GM19324 (cell line): ENCODE data around the gene GSE1.

Source experiments
- ATAC-seq: cut with Tn5 transposase; IDR thresholded peaks from one replicate; pipeline ENCODE4 v1.9.1; 2021; ENCODE audit warnings: mild to moderate bottlenecking, moderate library complexity; ENCODE audit not compliant: unreplicated experiment, low FRiP score

The GSE1 gene

DNA sequence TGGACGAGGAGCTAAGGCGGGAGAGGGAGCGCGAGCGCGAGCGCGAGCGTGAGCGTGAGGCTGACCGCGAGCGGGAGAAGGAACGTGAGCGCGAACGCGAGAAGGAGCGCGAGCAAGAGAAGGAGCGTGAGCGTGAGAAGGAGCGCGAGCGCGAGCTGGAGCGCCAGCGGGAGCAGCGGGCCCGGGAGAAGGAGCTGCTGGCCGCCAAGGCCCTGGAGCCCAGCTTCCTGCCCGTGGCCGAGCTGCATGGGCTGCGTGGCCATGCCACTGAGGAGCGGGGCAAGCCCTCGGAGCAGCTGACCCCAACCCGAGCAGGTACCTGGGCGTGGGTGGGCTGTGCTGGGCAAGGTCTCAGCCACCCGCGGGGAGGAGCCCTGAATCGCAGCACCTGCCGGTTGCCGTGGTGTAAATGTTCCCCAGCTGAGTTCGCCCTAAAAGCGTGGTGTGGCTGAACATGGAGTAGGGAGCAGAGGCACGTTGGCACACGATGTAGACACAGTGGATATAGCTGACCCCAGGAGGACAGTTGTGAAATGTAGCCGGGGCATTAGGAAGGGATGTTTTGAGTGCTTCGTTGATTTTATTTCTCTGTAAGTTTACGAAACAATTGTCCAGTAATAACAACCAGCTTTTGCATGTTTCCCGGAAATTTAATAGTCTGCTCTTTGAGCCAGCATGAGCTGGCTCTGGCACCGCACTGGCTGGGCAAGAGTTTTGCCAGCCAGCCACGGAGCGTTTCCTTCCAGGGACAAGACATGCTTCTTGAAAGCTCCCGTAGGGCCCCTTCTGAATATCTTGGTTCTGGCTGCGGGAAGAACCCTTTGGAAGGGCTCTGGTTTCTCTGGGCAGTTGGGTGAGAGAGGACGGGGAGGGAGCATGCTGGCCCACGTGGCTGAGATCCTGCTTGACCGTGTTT lies 43.5 kb downstream of the GSE1 start:
- ATAC-seq = no peak

DNA sequence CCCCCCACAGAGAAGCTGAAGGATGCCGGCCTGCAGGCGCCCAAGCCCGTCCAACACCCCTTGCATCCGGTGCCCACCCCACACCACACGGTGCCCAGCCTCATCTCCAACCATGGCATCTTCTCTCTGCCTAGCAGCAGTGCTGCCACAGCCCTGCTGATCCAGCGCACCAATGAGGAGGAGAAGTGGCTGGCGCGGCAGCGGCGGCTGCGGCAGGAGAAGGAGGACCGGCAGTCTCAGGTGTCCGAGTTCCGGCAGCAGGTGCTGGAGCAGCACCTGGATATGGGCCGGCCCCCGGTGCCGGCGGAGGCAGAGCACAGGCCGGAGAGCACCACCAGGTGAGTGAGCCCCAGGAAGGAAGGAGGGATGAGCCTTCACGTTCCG lies 44.1 kb downstream of the GSE1 start:
- no peak for ATAC-seq

DNA sequence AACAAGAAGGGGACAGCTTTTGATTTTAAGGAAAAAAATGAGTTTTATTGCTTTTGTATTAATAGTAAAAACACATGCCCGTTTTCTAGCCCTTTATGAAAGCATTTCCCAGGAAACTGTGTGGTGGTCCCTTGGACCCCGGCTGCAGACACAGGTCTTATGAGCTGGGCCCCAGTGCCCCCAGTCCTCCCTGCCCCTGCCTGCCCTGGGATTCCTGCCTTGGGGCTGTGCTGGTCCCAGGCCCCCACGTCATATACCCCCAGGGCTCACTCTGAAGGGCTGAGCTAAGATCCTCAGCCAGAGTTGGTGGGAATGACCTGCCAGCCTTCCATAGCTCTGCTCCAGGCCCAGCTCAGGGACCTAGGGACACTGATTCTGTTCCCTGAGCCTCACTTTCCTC lies 44.9 kb downstream of the GSE1 start:
- no peak for ATAC-seq

DNA sequence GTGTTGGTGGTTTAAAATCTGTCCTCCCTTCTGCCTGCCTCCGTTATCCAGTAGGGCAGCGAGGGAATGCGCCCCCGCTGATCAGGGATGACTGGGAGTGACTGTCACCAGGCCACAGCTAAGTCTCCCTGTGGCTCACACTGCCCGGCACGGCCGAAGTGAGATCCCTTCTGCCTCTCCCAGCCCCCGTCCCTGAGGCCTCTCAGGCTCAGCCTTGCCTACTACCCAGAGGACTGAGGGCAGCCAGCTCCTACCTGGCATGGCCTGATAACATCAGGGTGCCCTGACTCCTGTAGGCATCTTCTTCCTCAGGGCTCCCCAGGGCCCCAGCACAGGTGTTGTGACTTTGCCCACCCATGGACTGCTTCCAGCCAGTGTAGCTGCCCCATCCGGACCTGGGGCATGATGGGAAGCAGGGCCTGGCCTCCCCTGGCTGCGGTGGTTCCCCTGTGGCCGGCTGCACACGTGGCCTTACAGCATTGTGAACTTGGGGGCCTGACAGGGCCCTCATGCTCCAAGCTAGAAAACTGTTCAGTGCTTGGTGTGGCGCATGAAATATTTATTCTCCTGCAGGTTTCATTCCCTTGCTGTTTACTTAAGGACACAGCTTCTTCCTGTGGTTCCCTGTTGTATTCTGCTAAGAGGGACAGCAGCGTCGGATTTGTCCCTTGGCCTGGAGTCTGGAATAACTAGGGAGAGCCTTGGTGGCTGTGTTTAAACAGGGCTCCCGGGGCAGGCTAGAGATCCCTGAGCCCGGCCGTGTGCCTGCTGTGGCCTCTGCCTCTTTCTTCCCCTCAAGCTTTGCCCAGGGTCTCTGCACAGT lies 45.6 kb downstream of the GSE1 start:
- ATAC-seq = no peak

DNA sequence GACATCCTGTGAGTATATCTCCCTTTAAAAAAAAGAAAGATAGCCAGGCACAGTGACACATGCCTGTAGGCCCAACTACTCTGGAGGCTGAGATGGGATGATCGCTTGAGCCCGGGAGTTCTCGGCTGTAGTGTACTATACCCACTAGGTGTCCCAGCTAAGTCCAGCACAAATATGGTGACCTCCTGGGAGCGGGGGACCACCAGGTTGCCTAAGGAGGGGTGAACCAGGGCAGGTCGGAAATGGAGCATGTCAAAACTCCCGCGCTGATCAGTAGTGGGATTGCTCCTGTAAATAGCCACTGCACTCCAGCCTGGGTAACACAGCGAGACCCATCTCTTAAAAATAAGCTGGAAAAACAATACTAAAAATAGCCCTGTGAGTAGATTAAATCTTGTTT lies 46.2 kb downstream of the GSE1 start:
- no peak for ATAC-seq

DNA sequence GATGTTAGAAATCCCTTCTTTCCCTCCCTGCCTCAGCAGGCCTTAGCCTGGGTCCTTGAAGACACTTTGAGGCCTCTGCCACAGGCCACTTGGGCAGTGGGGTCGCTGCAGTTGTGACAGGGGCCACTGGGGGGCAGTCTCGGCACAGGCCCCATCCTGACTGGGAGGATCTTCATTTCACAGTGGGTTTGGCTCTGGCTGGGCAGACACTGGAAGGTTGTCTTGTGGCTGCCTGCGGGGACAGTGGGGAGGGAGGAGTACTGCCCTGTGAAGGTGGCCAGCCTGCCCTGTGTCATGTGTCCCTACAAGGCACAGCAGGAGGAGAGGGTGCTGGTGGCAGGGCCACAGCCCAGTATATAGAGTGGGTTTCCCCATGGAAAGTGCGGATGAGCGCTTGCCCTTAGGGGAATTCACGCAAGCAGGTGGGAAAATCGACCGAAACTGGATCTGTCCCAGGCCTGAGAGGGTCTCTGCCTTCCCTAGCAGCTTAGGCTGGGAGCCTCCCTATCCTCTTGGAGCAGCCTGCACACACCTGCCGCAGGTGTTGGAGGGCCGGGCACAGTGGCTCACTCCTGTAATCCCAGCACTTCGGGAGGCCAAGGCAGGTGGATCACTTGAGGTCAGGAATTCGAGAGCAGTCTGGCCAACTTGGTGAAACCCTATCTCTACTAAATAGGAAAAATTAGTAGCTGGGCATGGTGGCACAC lies 46.8 kb downstream of the GSE1 start:
- ATAC-seq = no peak

DNA sequence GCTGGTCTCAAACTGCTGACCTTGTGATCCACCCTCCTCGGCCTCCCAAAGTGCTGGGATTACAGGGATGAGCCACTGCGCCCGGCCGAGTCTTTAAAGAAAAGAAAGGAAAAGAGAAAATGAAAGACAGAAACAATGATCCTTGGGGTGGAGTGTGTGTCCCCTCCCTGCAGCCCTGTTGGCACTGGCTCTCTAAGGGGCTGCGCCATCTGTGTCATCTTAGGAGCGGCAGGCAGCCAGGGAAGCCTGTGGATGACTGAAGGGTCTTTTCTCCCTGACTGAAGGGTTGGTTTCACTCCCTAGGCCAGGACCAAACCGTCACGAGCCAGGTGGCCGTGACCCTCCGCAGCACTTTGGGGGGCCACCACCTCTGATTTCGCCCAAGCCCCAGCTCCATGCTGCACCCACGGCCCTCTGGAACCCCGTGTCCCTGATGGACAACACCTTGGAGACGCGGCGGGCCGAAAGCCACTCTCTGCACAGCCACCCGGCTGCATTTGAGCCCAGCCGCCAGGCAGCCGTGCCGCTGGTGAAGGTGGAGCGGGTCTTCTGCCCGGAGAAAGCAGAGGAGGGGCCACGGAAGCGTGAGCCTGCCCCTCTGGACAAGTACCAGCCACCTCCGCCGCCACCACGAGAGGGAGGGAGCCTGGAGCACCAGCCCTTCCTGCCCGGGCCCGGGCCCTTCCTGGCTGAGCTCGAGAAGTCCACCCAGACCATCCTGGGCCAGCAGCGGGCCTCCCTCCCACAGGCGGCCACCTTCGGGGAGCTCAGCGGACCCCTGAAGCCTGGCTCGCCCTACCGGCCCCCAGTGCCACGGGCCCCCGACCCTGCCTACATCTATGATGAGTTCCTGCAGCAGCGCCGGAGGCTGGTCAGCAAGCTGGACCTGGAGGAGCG lies 48.0 kb downstream of the GSE1 start:
- ATAC-seq = no peak

DNA sequence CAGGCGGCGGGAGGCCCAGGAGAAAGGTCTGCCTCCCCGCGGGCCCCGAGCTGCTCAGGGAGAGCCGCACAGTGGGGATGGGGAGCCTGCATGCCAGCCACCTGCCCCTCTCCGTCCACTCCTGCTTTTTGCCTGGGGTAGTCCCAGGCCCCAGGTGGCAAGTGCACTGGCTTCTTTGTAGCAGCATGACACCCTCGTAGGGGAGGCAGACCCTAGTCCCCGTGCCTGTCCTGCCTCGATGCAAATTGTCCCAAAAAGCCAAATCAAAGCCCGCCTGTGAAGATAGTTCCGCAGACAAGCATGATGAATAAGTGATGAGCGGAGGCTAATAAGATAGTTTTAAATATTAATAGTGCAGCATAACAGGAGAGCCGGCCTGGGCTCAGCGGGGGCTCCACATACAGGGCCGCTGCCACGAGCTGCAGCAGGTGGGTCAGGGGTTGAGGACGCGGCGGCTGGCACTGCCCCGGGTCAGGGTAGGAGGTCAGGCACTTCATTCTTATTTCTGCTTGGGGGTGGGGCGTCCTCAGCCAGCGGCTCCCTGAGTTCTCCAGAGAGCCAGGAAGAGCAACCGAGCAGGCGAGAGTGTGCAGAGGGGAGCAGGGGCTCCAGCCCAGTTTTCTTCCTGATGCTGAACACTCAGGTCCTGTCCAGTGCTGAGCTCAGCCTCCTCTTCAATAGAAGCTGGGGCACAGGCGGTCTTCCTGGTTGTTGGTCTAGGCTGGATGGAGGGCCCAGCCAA lies 48.8 kb downstream of the GSE1 start:
- ATAC-seq = no peak

DNA sequence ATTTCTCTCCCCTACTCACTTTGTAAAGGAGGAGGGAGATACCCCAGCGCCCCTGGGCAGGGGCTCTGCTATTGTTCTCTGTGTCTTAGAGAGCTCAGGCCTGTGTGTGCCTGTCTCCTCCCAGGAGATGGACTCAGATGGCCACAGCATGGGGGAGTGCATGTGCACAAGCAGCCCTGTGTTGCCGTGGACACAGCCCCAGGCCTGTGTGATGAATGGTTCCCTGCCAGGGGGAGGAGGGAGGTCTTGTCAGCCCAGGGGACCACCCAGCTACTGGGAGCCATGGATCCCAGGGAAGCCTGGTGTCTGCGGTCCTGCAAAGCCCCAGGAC lies 49.3 kb downstream of the GSE1 start:
- no peak for ATAC-seq

DNA sequence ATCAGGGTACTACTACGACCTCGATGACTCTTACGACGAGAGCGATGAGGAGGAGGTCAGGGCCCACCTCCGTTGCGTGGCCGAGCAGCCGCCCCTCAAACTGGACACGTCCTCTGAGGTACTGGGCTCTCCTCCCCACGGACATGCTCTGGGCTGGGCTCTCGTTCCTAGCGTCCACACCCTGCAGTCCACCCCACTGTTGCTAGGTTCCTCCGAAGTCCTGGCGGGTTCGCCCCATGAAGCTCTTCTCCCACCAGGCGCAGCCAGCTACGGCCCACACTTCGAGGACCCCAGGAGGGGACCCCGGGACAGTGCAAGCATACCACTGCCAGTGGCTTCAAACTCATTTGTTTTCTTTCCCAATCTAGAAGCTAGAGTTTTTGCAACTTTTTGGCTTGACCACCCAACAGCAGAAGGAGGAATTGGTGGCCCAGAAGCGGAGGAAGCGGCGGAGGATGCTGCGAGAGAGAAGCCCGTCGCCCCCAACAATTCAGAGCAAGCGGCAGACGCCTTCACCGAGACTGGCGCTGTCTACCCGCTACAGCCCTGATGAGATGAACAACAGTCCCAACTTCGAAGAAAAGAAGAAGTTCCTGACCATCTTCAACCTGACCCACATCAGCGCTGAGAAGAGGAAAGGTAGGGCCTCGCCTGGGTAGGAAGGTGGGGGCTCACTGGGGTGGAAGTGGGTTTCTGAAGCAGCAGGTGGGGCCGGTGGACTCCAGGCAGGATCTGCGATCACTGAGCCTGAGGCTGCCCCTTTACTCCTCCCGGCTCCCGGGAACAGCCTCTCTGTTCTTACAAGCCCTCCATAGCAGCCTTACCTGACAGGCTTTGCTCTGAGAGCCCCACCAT lies 50.1 kb downstream of the GSE1 start:
- no peak for ATAC-seq

DNA sequence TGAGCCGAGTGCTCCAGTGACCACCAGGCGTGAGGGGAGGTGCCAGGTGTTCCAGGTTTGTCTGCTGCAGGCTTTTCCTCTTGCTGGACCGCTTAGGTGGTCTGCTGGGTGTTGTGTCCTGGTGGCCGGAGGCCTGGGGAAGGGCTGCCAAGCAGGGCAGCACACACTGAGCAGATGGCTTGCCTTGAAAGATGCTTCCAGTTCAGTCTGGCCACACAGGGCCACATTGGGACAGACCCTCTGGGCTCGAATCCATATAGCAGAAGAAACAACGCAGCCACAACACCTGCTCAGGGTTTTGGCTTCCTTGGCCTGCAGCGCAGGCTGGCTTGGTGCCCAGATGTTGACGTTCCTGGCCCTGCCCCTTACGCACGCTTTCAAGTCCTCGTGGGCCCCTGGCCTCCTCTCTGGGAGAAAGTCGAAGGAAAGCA lies 50.8 kb downstream of the GSE1 start:
- no peak for ATAC-seq

DNA sequence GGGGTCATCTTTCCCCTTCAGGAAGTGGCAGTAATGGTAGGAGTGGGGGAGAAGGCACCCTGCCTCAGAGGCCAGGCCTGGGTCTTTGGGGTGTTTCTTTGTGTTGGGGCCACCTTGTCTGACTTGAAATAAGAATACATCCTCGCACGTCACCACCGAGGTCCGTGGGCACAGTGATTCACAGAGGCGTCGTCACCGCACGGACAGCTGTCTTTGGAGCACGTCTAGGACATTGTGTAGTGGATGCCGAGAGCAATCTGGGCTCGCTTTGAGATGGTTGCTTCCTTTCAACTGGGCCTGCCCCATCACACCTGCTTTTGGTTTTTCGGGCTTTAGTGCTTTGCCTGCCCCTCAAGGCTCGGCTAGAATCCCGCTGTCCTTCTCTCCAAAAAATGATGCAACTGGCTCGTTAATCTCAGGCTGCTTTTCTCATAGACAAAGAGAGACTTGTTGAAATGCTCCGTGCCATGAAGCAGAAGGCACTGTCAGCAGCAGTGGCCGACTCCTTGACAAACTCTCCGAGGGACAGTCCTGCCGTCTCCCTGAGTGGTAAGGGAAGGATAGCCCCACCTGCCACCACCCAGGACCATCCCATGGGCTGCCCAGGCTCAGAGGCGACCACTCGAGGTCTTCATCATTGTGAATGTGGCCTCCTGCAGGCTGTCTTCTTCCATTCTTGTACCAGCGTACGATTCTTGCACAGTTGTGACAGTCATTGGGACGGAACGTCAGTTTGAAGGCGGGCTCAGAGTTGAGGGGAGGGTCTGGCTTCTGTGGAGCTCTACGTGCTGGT lies 51.7 kb downstream of the GSE1 start:
- no peak for ATAC-seq

DNA sequence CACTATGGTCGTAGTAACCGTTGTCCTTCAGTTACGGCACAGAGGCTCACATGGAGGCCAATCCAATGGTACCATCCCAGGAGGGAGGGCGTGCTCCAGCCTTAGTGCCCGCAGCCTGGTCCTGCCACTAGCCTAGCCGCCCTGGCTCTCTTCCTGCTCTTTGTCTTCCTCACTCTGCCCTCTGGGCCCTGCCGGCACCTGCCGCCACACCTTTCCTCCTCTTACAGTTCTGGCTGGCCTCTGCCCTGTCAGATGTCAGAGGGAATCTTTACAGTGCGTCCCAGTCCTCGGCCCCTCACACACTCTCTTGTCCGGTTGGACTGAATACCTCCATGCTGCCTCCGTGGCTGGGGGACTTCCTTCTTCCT lies 52.2 kb downstream of the GSE1 start:
- ATAC-seq = no peak

DNA sequence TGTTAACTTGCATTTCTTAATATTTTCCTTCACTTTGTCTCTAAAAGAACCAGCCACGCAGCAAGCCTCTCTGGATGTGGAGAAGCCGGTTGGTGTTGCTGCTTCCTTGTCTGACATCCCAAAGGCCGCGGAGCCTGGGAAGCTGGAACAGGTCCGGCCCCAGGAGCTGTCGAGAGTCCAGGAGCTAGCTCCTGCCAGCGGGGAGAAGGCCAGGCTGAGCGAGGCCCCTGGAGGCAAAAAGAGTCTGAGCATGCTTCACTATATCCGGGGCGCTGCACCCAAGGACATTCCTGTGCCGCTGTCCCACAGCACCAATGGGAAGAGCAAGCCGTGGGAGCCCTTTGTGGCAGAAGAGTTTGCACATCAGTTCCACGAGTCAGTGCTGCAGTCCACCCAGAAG lies 52.8 kb downstream of the GSE1 start:
- no peak for ATAC-seq

DNA sequence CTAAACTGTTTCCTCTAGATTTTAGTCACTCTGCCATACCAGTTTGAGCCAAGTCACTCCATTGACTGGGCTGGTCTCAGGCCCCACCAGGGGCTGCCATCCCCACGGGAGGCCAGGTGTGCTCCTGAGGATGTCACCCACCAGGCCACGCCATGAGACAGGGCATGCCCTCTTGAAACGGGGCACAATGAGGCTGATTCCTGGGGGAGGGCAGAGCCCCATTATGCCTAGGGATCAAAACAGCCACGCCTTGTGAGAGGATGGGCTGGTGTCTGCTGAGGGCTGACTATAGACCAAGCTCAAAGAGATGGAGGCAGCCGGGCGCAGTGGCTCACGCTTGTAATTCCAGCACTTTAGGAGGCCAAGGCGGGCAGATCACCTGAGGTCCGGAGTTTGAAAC lies 54.1 kb downstream of the GSE1 start:
- no peak for ATAC-seq

DNA sequence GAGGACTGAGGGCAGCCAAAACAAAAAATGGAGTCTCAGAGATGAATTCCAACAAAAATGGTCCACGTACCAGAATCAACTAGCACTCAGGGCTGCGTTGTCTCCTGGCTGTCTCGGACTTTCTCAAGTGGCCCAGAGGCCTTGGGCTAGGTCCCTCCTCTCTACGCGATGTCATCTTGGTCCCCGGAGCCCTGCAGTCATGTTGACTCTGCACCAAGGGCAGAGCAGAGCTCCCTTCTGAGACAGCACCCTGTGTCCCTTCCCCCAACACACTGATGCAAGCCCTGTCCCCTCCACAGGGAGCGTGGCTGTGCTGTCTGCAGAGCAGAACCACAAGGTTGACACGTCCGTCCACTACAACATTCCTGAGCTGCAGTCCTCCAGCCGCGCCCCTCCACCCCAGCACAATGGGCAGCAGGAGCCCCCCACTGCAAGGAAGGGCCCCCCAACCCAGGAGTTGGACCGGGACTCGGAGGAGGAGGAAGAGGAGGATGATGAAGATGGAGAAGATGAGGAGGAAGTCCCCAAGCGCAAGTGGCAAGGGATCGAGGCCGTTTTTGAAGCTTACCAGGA lies 54.8 kb downstream of the GSE1 start:
- ATAC-seq = no peak

DNA sequence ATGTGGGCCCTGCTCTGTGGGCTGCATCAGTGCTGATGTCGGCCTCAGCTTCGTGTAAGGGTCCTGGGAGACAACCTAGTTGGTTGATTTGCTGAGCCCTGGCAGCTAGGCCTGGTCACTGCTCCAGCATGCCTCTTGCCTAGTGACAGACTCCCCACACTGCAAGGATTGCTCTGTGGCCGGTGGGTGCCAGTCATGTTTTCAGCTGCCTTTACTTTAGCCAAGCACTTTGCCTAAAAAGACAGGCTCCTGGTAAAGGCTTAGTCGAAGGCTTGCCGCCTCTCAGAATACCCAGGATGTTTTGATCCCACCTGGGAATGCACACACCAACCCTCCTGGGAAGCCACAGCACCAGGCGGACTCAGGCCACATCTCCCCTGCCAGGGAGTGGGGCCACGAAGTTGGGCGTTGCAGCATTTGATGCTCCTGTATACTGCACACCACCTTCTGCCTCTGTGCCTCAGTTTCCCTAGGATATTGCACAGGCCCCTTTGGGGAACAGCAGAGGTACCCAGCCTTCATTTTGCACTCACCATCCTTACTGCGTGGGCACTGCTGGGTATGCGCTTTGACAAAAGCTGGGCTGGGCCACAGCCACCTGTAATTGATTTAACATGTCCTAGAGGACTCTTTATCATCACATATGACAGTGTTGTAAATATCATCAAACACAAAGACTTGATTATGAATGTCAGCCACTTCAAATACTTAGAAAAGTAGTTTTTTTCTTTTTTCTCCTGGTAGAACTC lies 55.7 kb downstream of the GSE1 start:
- ATAC-seq = no peak
